Testis (tissue), 3 donors: ENCODE data around the gene BRI3BP. TPM values are rescaled to one million over a fixed set of nuclear protein-coding genes. Genes with fewer than 3 reads are reported as not detected.
"Not testable (repeated sequence)": the region's sequence is repeated elsewhere in the genome, so short reads cannot be mapped to it uniquely, and the experiment has no call there.

ENCODE experiments used
- DNase-seq: peaks from one replicate; pipeline ENCODE4 v3.0.0-alpha.2; 2019
- H3K27ac ChIP-seq, 2 donors: fragments of 200-600 bp; sonication (generic); one replicate each; pipeline ENCODE4 v1.5.1; 2019
- H3K27me3 ChIP-seq: fragments of 200-600 bp; sonication (generic); one replicate; pipeline ENCODE4 v1.5.1; 2019
- H3K36me3 ChIP-seq: fragments of 200-600 bp; sonication (generic); one replicate; pipeline ENCODE4 v1.5.1; 2017; ENCODE audit warnings: low read depth; ENCODE audit errors: missing control alignments
- H3K4me1 ChIP-seq: fragments of 200-600 bp; sonication (generic); one replicate; pipeline ENCODE4 v1.5.1; 2019
- H3K4me3 ChIP-seq, 2 donors: fragments of 200-600 bp; sonication (generic); one replicate each; pipeline ENCODE4 v1.5.1; 2017 to 2019
- H3K9me3 ChIP-seq: fragments of 200-600 bp; sonication (generic); one replicate; pipeline ENCODE4 v1.5.1; 2017
- CTCF ChIP-seq, 3 experiments: fragments of 450-650 bp in 2 of 3; fragments of 200-600 bp in 1 of 3; sonication (generic) in 1 of 3; IDR thresholded peaks; one replicate each; pipeline ENCODE4 v1.5.1; 2016 to 2019; ENCODE audit warnings: antibody characterized with exemption in 3 of 3, mild to moderate bottlenecking in 2 of 3, moderate library complexity in 1 of 3
- POLR2A ChIP-seq: fragments of 450-650 bp; IDR thresholded peaks from one replicate; pipeline ENCODE4 v1.6.1; 2017; ENCODE audit warnings: antibody characterized with exemption, mild to moderate bottlenecking, moderate library complexity
- WGBS, 2 donors: methylation state at CpG; one replicate each; pipeline ENCODE4 v1.1.5; 2018; 5-methylcytosine and 5-hydroxymethylcytosine counted together
- intact Hi-C: fragments of 100-400 bp; cut with DNase I; formaldehyde crosslinking; loops from one replicate; pipeline ENCODE4 v1.15.1; 2023; ENCODE audit warnings: low total_unique reads
- polyA plus RNA-seq: library from polyadenylated mRNA; stranded (reverse); fragments of 350-450 nt; fragmentation: Illumina TruSeq; extraction: RNeasy Lipid Tissue Mini Kit (QIAGEN cat#74804); gene quantifications from one replicate; pipeline ENCODE4 v1.2.3, GENCODE V29; 2014; ENCODE audit warnings: low read depth, low replicate concordance; ENCODE audit not compliant: insufficient read depth
- total RNA-seq, 2 donors: library from RNA; depleted of rRNA; stranded (reverse); fragments of >200 nt; gene quantifications; one replicate each; pipeline ENCODE4 v1.2.3, GENCODE V29; 2016

The BRI3BP gene
- total and polyA plus RNA-seq, 3 donors from 2014 or later, result 3.5 to 3.8 (median 3.5) TPM

GRCh38 chr12:125055591-125055990 lies 62.1 kb downstream of the BRI3BP start:
- no peak overlapping the region for H3K27ac ChIP-seq
- no peak for DNase-seq
- no peaks in the 10 kb centered on the region for H3K27me3 ChIP-seq
- H3K4me3 ChIP-seq, result no peak overlapping the region
- TF ChIP-seq CTCF (IDR thresholded peaks at IDR 0.05), result no peak
- intact Hi-C loops, result no loop called here
- H3K4me1 ChIP-seq, result no peaks in the 10 kb centered on the region
- WGBS, 2 donors, result 90 to 97% methylated on average over 9 of the region's 9 CpGs
- no peaks in the 10 kb centered on the region for H3K9me3 ChIP-seq
- no peaks in the 10 kb centered on the region for H3K36me3 ChIP-seq

GRCh38 chr12:125056306-125056705 lies 62.9 kb downstream of the BRI3BP start:
- no peak for DNase-seq
- no peak overlapping the region for H3K4me3 ChIP-seq
- no peaks in the 10 kb centered on the region for H3K9me3 ChIP-seq
- no peaks in the 10 kb centered on the region for H3K36me3 ChIP-seq
- H3K27me3 ChIP-seq, result no peaks in the 10 kb centered on the region
- 90 to 91% methylated on average over 14 of the region's 14 CpGs for WGBS, 2 donors
- intact Hi-C loops, result no loop called here
- TF ChIP-seq CTCF (IDR thresholded peaks at IDR 0.05) (no peak), POLR2A (no peak)
- no peak overlapping the region for H3K27ac ChIP-seq
- no peaks in the 10 kb centered on the region for H3K4me1 ChIP-seq

GRCh38 chr12:125057708-125058107 lies 64.3 kb downstream of the BRI3BP start:
- no peak overlapping the region for H3K4me3 ChIP-seq
- H3K27ac ChIP-seq, result no peak overlapping the region
- no peak for TF ChIP-seq POLR2A
- TF ChIP-seq CTCF (IDR thresholded peaks at IDR 0.05), result no peak
- no peaks in the 10 kb centered on the region for H3K27me3 ChIP-seq
- no peaks in the 10 kb centered on the region for H3K36me3 ChIP-seq
- no peaks in the 10 kb centered on the region for H3K4me1 ChIP-seq
- no peaks in the 10 kb centered on the region for H3K9me3 ChIP-seq
- DNase-seq, result no peak
- intact Hi-C loops, result no loop called here
- WGBS, 2 donors, result 91% methylated on average over 5 of the region's 5 CpGs

- Histone ChIP-seq H3K36me3 (no peaks in the 10 kb centered on the region), H3K27me3 (no peaks in the 10 kb centered on the region), H3K9me3 (no peaks in the 10 kb centered on the region), H3K27ac (no peak overlapping the region), H3K4me3 (no peak overlapping the region), H3K4me1 (no peaks in the 10 kb centered on the region)
- WGBS, 2 donors, result 95 to 98% methylated on average over 3 of the region's 3 CpGs
- intact Hi-C loops, result no loop called here
- TF ChIP-seq POLR2A (no peak), CTCF (IDR thresholded peaks at IDR 0.05) (no peak)
- DNase-seq, result no peak
These were observed 67.8 kb downstream of the BRI3BP start for GRCh38 chr12:125061229-125061628.

GRCh38 chr12:125063522-125063921 lies 70.1 kb downstream of the BRI3BP start:
- intact Hi-C loops, H3K27me3 ChIP-seq, H3K27ac ChIP-seq, H3K4me1 ChIP-seq, H3K9me3 ChIP-seq, H3K36me3 ChIP-seq, H3K4me3 ChIP-seq, DNase-seq: not testable (repeated sequence)
- 69 to 78% methylated on average over 4 of the region's 4 CpGs for WGBS, 2 donors
